ENCODE measurements around the gene ZNF76.

GRCh38 chr6:35327349-35328027, 68.0 kb downstream of the ZNF76 start:
- TF ChIP-seq KLF1 (tag; IDR thresholded peaks at IDR 0.05) (no peak), CREB3 (tag; conservative IDR thresholded peaks at IDR 0.05; ENCODE audit: low read depth) (no peak), SNAPC5 (CRISPR knock-in tag; IDR thresholded peaks at IDR 0.05) (no peak), U2AF2 (optimal IDR thresholded peaks at IDR 0.05; ENCODE audit: low read depth, low read length) (no peak), FOS (IDR thresholded peaks at IDR 0.05; ENCODE audit: extremely low read depth, insufficient read length) (no peak), STAG1 (CRISPR knock-in tag; IDR thresholded peaks at IDR 0.05; ENCODE audit: borderline replicate concordance) (peak; percentile 13; the same call in 1 of the 2 replicates), CTCF (IDR thresholded peaks at IDR 0.05 in 2 of 3, conservative IDR thresholded peaks at IDR 0.05 in 1 of 3; ENCODE audit: insufficient read depth in 2 of 3, low read depth in 1 of 3, low read length in 3 of 3) (peak; percentile 76 to 84 (median 78)), SP1 (CRISPR knock-in tag; IDR thresholded peaks at IDR 0.05) (no peak), POLR2AphosphoS5 (IDR thresholded peaks at IDR 0.05; ENCODE audit: control insufficient read depth, insufficient read depth, low read depth, low read length) (no peak), PURB (CRISPR knock-in tag; IDR thresholded peaks at IDR 0.05; ENCODE audit: low read depth) (no peak), RBBP5 (IDR thresholded peaks at IDR 0.05; ENCODE audit: borderline replicate concordance, insufficient read depth, low read length, poor library complexity, severe bottlenecking) (no peak)

Measured in K562 (cell line).